GM12878 (cell line): Measurements from ENCODE around the gene PROSER3. TPM values are rescaled to one million over a fixed set of nuclear protein-coding genes. Genes with fewer than 3 reads are reported as not detected.

Experiments
- BCL3 ChIP-seq: IDR thresholded peaks from 2 replicates; pipeline ENCODE4 v1.6.1; 2011; ENCODE audit warnings: borderline replicate concordance, low read depth, mild to moderate bottlenecking, moderate library complexity, low read length; ENCODE audit not compliant: insufficient read depth, poor library complexity, severe bottlenecking
- HDAC2 ChIP-seq: fragments of 200-600 bp; sonication (generic); IDR thresholded peaks from 2 replicates; pipeline ENCODE4 v1.6.1; 2017
- HDGF ChIP-seq: fragments of 450-650 bp; IDR thresholded peaks from 2 replicates; pipeline ENCODE4 v1.6.1; 2016; ENCODE audit warnings: antibody characterized with exemption
- MTA3 ChIP-seq: IDR thresholded peaks from 2 replicates; pipeline ENCODE4 v1.6.1; 2012; ENCODE audit warnings: low read length, inconsistent platforms, borderline replicate concordance
- MYC ChIP-seq: IDR thresholded peaks from 2 replicates; pipeline ENCODE4 v1.6.1; 2011; ENCODE audit warnings: mild to moderate bottlenecking, low read length, moderate library complexity, inconsistent platforms; ENCODE audit not compliant: insufficient read depth, insufficient replicate concordance, insufficient read length, severe bottlenecking
- POLR2AphosphoS5 ChIP-seq: IDR thresholded peaks from 2 replicates; pipeline ENCODE4 v1.6.1; 2011; ENCODE audit warnings: mild to moderate bottlenecking, low read length, inconsistent platforms
- RCOR1 ChIP-seq: conservative IDR thresholded peaks from 2 replicates; pipeline ENCODE4 v1.6.1; 2012; ENCODE audit warnings: low read depth, low read length, improper control_type of control experiment
- SIN3A ChIP-seq: IDR thresholded peaks from 2 replicates; pipeline ENCODE4 v1.6.1; 2012; ENCODE audit warnings: low read depth, low read length, improper control_type of control experiment
- USF2 ChIP-seq: IDR thresholded peaks from 2 replicates; pipeline ENCODE4 v1.6.1; 2011; ENCODE audit warnings: low read depth, low read length, improper control_type of control experiment, borderline replicate concordance
- polyA plus RNA-seq, 11 experiments: library from polyadenylated mRNA; depleted of rRNA in 4 of 11; unstranded in 6 of 11; stranded (reverse) in 5 of 11; fragments of >200 nt; fragmentation: Nextera tagmentation in 4 of 11; fragmentation: Illumina TruSeq in 1 of 11; extraction: Ambion mirVana in 4 of 11; extraction: Trizol in 1 of 11; gene quantifications; 1 replicate in 1 of 11; 2 replicates in 10 of 11; pipeline versions ENCODE4 v1.2.1 to v1.2.3, GENCODE V29; 2011 to 2016; ENCODE audit warnings: inconsistent platforms in 2 of 11, missing spikeins in 2 of 11, low read depth in 1 of 11
- total RNA-seq, 4 experiments: library from RNA; depleted of rRNA in 3 of 4; stranded (reverse); fragments of >200 nt in 3 of 4; fragmentation: Illumina TruSeq in 1 of 4; extraction: Trizol in 1 of 4; gene quantifications; 2 replicates each; pipeline versions ENCODE4 v1.2.1 to v1.2.3, GENCODE V29; 2013 to 2021

Gene PROSER3
- total and polyA plus RNA-seq, 10 of the 15 experiments (the other 5 are each of a cell fraction or from before 2014, with no cell fraction given), result 0.85 to 25.1 (median 9.6) TPM

- TF ChIP-seq MTA3 (peak; percentile 23; the same call in 1 of the 2 replicates), MYC (peak; percentile 34), USF2 (no peak), HDAC2 (no peak), RCOR1 (no peak), HDGF (peak; percentile 83; the same call in 1 of the 2 replicates), POLR2AphosphoS5 (0 out of 2 replicates have a peak, but pooled peaks have one; percentile 10), SIN3A (0 out of 2 replicates have a peak, but pooled peaks have one; percentile 21), BCL3 (no peak)
Measured at GRCh38 chr19:35715981-35716800, 41.8 kb upstream of the PROSER3 start (continued).
